Liver (tissue), 9 donors: ENCODE data around the gene SUPT16H. TPM values are rescaled to one million over a fixed set of nuclear protein-coding genes. Genes with fewer than 3 reads are reported as not detected.

ENCODE experiments used
- DNase-seq: peaks from one replicate; pipeline ENCODE4 v3.0.0-alpha.2; 2017; ENCODE audit warnings: low spot score
- H3K27ac ChIP-seq, 2 donors: one replicate each; pipeline ENCODE4 v1.7.0; 2013; ENCODE audit warnings: inconsistent platforms in 2 of 2, low read length in 2 of 2, control low read depth in 1 of 2, low read depth in 1 of 2, mild to moderate bottlenecking in 1 of 2
- H3K27me3 ChIP-seq, 4 donors: one replicate each; pipeline versions ENCODE4 v1.6.1 to v1.7.0; 2013; ENCODE audit warnings: low read length in 3 of 4, inconsistent platforms in 1 of 4, mild to moderate bottlenecking in 1 of 4, moderate library complexity in 1 of 4; ENCODE audit not compliant: control insufficient read depth in 4 of 4, insufficient read depth in 4 of 4
- H3K36me3 ChIP-seq, 4 donors: one replicate each; pipeline versions ENCODE4 v1.6.1 to v1.7.0; 2013; ENCODE audit warnings: low read length in 3 of 4, mild to moderate bottlenecking in 3 of 4, low read depth in 1 of 4, moderate library complexity in 1 of 4; ENCODE audit not compliant: control insufficient read depth in 4 of 4, insufficient read depth in 3 of 4
- H3K4me1 ChIP-seq, 4 donors: one replicate each; pipeline versions ENCODE4 v1.6.1 to v1.7.0; 2013; ENCODE audit warnings: low read length in 3 of 4, mild to moderate bottlenecking in 3 of 4, moderate library complexity in 1 of 4; ENCODE audit not compliant: control insufficient read depth in 4 of 4, insufficient read depth in 4 of 4
- H3K4me3 ChIP-seq, 3 donors: one replicate each; pipeline versions ENCODE4 v1.6.1 to v1.7.0; 2013; ENCODE audit warnings: low read length in 3 of 3, control low read depth in 1 of 3, low read depth in 1 of 3, mild to moderate bottlenecking in 1 of 3
- H3K9ac ChIP-seq, 2 donors: one replicate each; pipeline ENCODE4 v1.7.0; 2013; ENCODE audit warnings: low read length in 2 of 2, mild to moderate bottlenecking in 2 of 2, moderate library complexity in 2 of 2, control low read depth in 1 of 2, low read depth in 1 of 2
- H3K9me3 ChIP-seq, 4 donors: one replicate each; pipeline versions ENCODE4 v1.6.1 to v1.7.0; 2013; ENCODE audit warnings: low read length in 3 of 4; ENCODE audit not compliant: control insufficient read depth in 4 of 4
- EGR1 ChIP-seq, 2 donors: IDR thresholded peaks; 2 replicates each; pipeline ENCODE4 v1.6.1; 2016 to 2018; ENCODE audit warnings: antibody characterized with exemption in 2 of 2, low read depth in 2 of 2
- FOXA1 ChIP-seq: IDR thresholded peaks from 2 replicates; pipeline ENCODE4 v1.6.1; 2016; ENCODE audit warnings: antibody characterized with exemption
- HNF4A ChIP-seq, 2 donors: conservative IDR thresholded peaks; 2 replicates each; pipeline ENCODE4 v1.6.1; 2016; ENCODE audit warnings: antibody characterized with exemption in 2 of 2, mild to moderate bottlenecking in 2 of 2
- JUND ChIP-seq, 2 donors: IDR thresholded peaks; 2 replicates each; pipeline ENCODE4 v1.6.1; 2016; ENCODE audit warnings: antibody characterized with exemption in 2 of 2
- NR2F2 ChIP-seq: IDR thresholded peaks from 2 replicates; pipeline ENCODE4 v1.6.1; 2016; ENCODE audit warnings: antibody characterized with exemption
- RAD21 ChIP-seq, 2 donors: IDR thresholded peaks; 2 replicates each; pipeline ENCODE4 v1.6.1; 2016; ENCODE audit warnings: antibody characterized with exemption in 2 of 2, mild to moderate bottlenecking in 2 of 2
- RXRA ChIP-seq, 2 donors: IDR thresholded peaks; 2 replicates each; pipeline ENCODE4 v1.6.1; 2017 to 2018; ENCODE audit warnings: antibody characterized with exemption in 2 of 2, mild to moderate bottlenecking in 1 of 2
- SP1 ChIP-seq: IDR thresholded peaks from 2 replicates; pipeline ENCODE4 v1.6.1; 2018; ENCODE audit warnings: antibody characterized with exemption, mild to moderate bottlenecking
- YY1 ChIP-seq: IDR thresholded peaks from 2 replicates; pipeline ENCODE4 v1.6.1; 2016; ENCODE audit warnings: antibody characterized with exemption, mild to moderate bottlenecking
- WGBS: extraction: QIAGEN DNeasy Blood & Tissue Kit; methylation state at CpG from one replicate; pipeline ENCODE4 v1.1.7; 2013; 5-methylcytosine and 5-hydroxymethylcytosine counted together
- polyA plus RNA-seq, 2 donors: library from polyadenylated mRNA; stranded (reverse) in 1 of 2; unstranded in 1 of 2; fragments of 200-250 nt in 1 of 2; fragments of >200 nt in 1 of 2; fragmentation: Nextera tagmentation in 1 of 2; extraction: Ambion mirVana in 1 of 2; gene quantifications; one replicate each; pipeline versions ENCODE4 v1.2.1 to v1.2.3, GENCODE V29; 2013 to 2015
- total RNA-seq, 2 donors: library from RNA; depleted of rRNA; stranded (reverse); fragments of >200 nt; gene quantifications; one replicate each; pipeline ENCODE4 v1.2.3, GENCODE V29; 2014
- TF ChIP-seq, protein P1 (sequence below): IDR thresholded peaks from 2 replicates; pipeline ENCODE4 v1.6.1; 2016; ENCODE audit warnings: antibody characterized with exemption
- TF ChIP-seq, protein P2 (sequence below): IDR thresholded peaks from 2 replicates; pipeline ENCODE4 v1.6.1; 2016; ENCODE audit warnings: antibody characterized with exemption
- TF ChIP-seq, protein P3 (sequence below): fragments of 150-350 bp; IDR thresholded peaks from 2 replicates; pipeline ENCODE4 v1.5.1; 2017; ENCODE audit warnings: improper control_type of control experiment, low read depth, low read length; ENCODE audit not compliant: missing input control
- TF ChIP-seq, protein P4 (sequence below): IDR thresholded peaks from 2 replicates; pipeline ENCODE4 v1.6.1; 2016; ENCODE audit warnings: antibody characterized with exemption, mild to moderate bottlenecking
- TF ChIP-seq, protein P5 (sequence below): IDR thresholded peaks from 2 replicates; pipeline ENCODE4 v1.6.1; 2016; ENCODE audit warnings: antibody characterized with exemption
- donor health status: healthy.
- donor health status: healthy.
- donor health status: healthy.
- donor health status: healthy.
- donor health status: healthy.

SUPT16H gene
- total and polyA plus RNA-seq, 4 donors = 18.6 to 51.6 (median 23.9) TPM

DNA sequence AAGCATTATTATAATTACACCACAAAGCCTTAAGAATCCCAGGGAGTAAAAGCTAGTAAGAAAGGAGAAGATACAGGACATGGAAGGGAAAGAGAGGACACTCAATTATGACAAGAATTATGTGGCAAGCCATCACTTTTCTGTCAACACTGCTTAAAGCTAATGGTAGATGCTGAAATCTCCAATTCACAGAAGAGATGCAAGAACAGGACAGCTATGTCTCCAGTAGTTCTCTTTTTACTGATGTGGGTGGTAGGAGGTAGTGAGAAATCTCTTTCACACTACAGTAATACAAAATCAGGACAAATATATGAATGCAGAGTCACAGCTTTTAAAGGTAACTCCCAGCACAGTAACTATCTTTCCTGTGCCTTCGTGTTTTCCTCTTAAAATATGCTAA, 42.9 kb upstream of the SUPT16H start:
- no peak for DNase-seq
- H3K36me3 ChIP-seq = peaks cover 32 to 69% (median 59%) of the 10 kb centered on the region in 4 donors
- 96% methylated on average over 1 of the region's 1 CpG for WGBS
- TF ChIP-seq YY1 (no peak), NR2F2 (no peak), SP1 (no peak), RAD21 (IDR thresholded peaks at IDR 0.05) (no peak), FOXA1 (no peak), RXRA (IDR thresholded peaks at IDR 0.05) (no peak), JUND (IDR thresholded peaks at IDR 0.05) (no peak), EGR1 (IDR thresholded peaks at IDR 0.05; ENCODE audit: low read depth in 2 of 2) (no peak)
- TF ChIP-seq, protein P1, sequence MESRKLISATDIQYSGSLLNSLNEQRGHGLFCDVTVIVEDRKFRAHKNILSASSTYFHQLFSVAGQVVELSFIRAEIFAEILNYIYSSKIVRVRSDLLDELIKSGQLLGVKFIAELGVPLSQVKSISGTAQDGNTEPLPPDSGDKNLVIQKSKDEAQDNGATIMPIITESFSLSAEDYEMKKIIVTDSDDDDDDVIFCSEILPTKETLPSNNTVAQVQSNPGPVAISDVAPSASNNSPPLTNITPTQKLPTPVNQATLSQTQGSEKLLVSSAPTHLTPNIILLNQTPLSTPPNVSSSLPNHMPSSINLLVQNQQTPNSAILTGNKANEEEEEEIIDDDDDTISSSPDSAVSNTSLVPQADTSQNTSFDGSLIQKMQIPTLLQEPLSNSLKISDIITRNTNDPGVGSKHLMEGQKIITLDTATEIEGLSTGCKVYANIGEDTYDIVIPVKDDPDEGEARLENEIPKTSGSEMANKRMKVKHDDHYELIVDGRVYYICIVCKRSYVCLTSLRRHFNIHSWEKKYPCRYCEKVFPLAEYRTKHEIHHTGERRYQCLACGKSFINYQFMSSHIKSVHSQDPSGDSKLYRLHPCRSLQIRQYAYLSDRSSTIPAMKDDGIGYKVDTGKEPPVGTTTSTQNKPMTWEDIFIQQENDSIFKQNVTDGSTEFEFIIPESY = no peak
- TF ChIP-seq, protein P2, sequence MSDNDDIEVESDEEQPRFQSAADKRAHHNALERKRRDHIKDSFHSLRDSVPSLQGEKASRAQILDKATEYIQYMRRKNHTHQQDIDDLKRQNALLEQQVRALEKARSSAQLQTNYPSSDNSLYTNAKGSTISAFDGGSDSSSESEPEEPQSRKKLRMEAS = no peak
- TF ChIP-seq, protein P3, sequence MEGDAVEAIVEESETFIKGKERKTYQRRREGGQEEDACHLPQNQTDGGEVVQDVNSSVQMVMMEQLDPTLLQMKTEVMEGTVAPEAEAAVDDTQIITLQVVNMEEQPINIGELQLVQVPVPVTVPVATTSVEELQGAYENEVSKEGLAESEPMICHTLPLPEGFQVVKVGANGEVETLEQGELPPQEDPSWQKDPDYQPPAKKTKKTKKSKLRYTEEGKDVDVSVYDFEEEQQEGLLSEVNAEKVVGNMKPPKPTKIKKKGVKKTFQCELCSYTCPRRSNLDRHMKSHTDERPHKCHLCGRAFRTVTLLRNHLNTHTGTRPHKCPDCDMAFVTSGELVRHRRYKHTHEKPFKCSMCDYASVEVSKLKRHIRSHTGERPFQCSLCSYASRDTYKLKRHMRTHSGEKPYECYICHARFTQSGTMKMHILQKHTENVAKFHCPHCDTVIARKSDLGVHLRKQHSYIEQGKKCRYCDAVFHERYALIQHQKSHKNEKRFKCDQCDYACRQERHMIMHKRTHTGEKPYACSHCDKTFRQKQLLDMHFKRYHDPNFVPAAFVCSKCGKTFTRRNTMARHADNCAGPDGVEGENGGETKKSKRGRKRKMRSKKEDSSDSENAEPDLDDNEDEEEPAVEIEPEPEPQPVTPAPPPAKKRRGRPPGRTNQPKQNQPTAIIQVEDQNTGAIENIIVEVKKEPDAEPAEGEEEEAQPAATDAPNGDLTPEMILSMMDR = no peak
- TF ChIP-seq, protein P4, sequence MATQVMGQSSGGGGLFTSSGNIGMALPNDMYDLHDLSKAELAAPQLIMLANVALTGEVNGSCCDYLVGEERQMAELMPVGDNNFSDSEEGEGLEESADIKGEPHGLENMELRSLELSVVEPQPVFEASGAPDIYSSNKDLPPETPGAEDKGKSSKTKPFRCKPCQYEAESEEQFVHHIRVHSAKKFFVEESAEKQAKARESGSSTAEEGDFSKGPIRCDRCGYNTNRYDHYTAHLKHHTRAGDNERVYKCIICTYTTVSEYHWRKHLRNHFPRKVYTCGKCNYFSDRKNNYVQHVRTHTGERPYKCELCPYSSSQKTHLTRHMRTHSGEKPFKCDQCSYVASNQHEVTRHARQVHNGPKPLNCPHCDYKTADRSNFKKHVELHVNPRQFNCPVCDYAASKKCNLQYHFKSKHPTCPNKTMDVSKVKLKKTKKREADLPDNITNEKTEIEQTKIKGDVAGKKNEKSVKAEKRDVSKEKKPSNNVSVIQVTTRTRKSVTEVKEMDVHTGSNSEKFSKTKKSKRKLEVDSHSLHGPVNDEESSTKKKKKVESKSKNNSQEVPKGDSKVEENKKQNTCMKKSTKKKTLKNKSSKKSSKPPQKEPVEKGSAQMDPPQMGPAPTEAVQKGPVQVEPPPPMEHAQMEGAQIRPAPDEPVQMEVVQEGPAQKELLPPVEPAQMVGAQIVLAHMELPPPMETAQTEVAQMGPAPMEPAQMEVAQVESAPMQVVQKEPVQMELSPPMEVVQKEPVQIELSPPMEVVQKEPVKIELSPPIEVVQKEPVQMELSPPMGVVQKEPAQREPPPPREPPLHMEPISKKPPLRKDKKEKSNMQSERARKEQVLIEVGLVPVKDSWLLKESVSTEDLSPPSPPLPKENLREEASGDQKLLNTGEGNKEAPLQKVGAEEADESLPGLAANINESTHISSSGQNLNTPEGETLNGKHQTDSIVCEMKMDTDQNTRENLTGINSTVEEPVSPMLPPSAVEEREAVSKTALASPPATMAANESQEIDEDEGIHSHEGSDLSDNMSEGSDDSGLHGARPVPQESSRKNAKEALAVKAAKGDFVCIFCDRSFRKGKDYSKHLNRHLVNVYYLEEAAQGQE = no peak
- TF ChIP-seq, protein P5, sequence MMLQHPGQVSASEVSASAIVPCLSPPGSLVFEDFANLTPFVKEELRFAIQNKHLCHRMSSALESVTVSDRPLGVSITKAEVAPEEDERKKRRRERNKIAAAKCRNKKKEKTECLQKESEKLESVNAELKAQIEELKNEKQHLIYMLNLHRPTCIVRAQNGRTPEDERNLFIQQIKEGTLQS = no peak
- H3K9me3 ChIP-seq = no peaks in the 10 kb centered on the region
- H3K9ac ChIP-seq = no peak overlapping the region
- no peaks in the 10 kb centered on the region for H3K4me1 ChIP-seq
- H3K4me3 ChIP-seq = no peak overlapping the region
- no peak overlapping the region for H3K27ac ChIP-seq
- H3K27me3 ChIP-seq = no peaks in the 10 kb centered on the region

DNA sequence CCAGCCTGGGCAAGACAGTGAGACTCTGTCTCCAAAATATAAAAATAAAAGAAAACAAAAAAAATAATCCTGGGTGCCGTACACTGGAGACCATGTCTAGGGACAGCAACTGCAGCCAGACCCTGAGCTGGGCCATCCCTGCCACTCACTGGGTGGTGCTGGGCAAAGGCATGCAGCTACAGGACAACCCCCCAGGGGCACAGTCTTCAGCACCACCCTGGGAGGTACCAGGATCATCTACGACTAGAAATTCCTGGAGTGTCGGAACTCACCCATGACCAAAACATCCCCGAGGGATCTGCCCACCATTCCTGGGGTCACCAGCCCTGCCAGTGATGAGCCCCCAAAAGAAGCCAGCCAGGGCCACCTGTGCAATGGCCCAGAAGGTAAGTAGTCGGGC, 35.7 kb upstream of the SUPT16H start:
- peaks cover 0 to 1% (median 0%) of the 10 kb centered on the region in 4 donors for H3K4me1 ChIP-seq
- H3K36me3 ChIP-seq = peaks cover 10 to 52% (median 43%) of the 10 kb centered on the region in 4 donors
- H3K9me3 ChIP-seq = no peaks in the 10 kb centered on the region
- DNase-seq = no peak
- TF ChIP-seq, protein P1 = no peak
- TF ChIP-seq, protein P2 = no peak
- no peak for TF ChIP-seq HNF4A (conservative IDR thresholded peaks at IDR 0.05)
- H3K9ac ChIP-seq = no peak overlapping the region
- 91% methylated on average over 5 of the region's 5 CpGs for WGBS
- H3K4me3 ChIP-seq = no peak overlapping the region
- no peak overlapping the region for H3K27ac ChIP-seq
- no peaks in the 10 kb centered on the region for H3K27me3 ChIP-seq
